GM23248 (cell line): ENCODE results near the gene CNOT10. TPM values are rescaled to one million over a fixed set of nuclear protein-coding genes. Genes with fewer than 3 reads are reported as not detected.

Experiments used
- DNase-seq: peaks from one replicate; pipeline ENCODE4 v3.0.0-alpha.2; 2015
- H2AFZ ChIP-seq: fragments of 200-600 bp; sonication (generic); 2 replicates; pipeline ENCODE4 v1.6.1; 2016; ENCODE audit warnings: antibody characterized with exemption
- H3F3A ChIP-seq: fragments of 200-600 bp; sonication (generic); 2 replicates; pipeline ENCODE4 v1.6.1; 2016; ENCODE audit warnings: mild to moderate bottlenecking, antibody characterized with exemption, mixed run types; ENCODE audit not compliant: insufficient read depth
- H3K27ac ChIP-seq: fragments of 200-600 bp; sonication (generic); 2 replicates; pipeline ENCODE4 v1.5.1; 2016; ENCODE audit warnings: mild to moderate bottlenecking
- H3K27me3 ChIP-seq: fragments of 200-600 bp; sonication (generic); replicated peaks from 2 replicates; pipeline ENCODE4 v1.6.1; 2016; ENCODE audit warnings: mild to moderate bottlenecking; ENCODE audit not compliant: insufficient read depth
- H3K36me3 ChIP-seq: fragments of 200-600 bp; sonication (generic); 2 replicates; pipeline ENCODE4 v1.6.1; 2016; ENCODE audit warnings: low read depth, mild to moderate bottlenecking
- H3K4me1 ChIP-seq: fragments of 200-600 bp; sonication (generic); 2 replicates; pipeline ENCODE4 v1.6.1; 2016; ENCODE audit warnings: mild to moderate bottlenecking; ENCODE audit not compliant: insufficient read depth
- H3K4me2 ChIP-seq: fragments of 200-600 bp; sonication (generic); one replicate; pipeline ENCODE4 v1.6.1; 2016; ENCODE audit warnings: mild to moderate bottlenecking; ENCODE audit not compliant: unreplicated experiment
- H3K4me3 ChIP-seq: fragments of 200-600 bp; sonication (generic); 2 replicates; pipeline ENCODE4 v1.5.1; 2016; ENCODE audit warnings: mild to moderate bottlenecking
- H3K79me2 ChIP-seq: fragments of 200-600 bp; sonication (generic); 2 replicates; pipeline ENCODE4 v1.6.1; 2016; ENCODE audit warnings: mild to moderate bottlenecking; ENCODE audit not compliant: insufficient read depth
- H3K9ac ChIP-seq: fragments of 200-600 bp; sonication (generic); 2 replicates; pipeline ENCODE4 v1.6.1; 2016; ENCODE audit warnings: mild to moderate bottlenecking
- H3K9me2 ChIP-seq: fragments of 200-600 bp; sonication (generic); 2 replicates; pipeline ENCODE4 v1.6.1; 2016; ENCODE audit warnings: mixed run types, mild to moderate bottlenecking, moderate library complexity; ENCODE audit not compliant: insufficient read depth
- H3K9me3 ChIP-seq: fragments of 200-600 bp; sonication (generic); one replicate; pipeline ENCODE4 v1.6.1; 2017; ENCODE audit warnings: low read depth
- H4K20me1 ChIP-seq: fragments of 200-600 bp; sonication (generic); 2 replicates; pipeline ENCODE4 v1.6.0; 2016; ENCODE audit not compliant: insufficient read depth
- EZH2 ChIP-seq: fragments of 200-600 bp; sonication (generic); IDR thresholded peaks from 2 replicates; pipeline ENCODE4 v1.6.1; 2018; ENCODE audit warnings: antibody characterized with exemption, mild to moderate bottlenecking; ENCODE audit not compliant: insufficient read depth, poor library complexity, severe bottlenecking
- EZH2phosphoT487 ChIP-seq: fragments of 200-600 bp; sonication (generic); IDR thresholded peaks from 2 replicates; pipeline ENCODE4 v1.6.1; 2018; ENCODE audit warnings: antibody characterized with exemption, moderate library complexity, mild to moderate bottlenecking, low read depth; ENCODE audit not compliant: insufficient read depth
- WGBS, 2 experiments: methylation state at CpG; one replicate each; pipeline ENCODE4 v1.1.6; 2015 to 2017; ENCODE audit warnings: low lambda C conversion rate in 2 of 2, low coverage in 1 of 2; ENCODE audit errors: missing lambda C conversion rate in 2 of 2; 5-methylcytosine and 5-hydroxymethylcytosine counted together
- in situ Hi-C: fragments of 300-500 bp; cut with MboI; formaldehyde crosslinking; loops from 2 replicates; pipeline ENCODE4 v1.15.0; 2020
- polyA plus RNA-seq: library from polyadenylated mRNA; unstranded; fragments of >200 nt; fragmentation: Nextera tagmentation; extraction: Ambion mirVana; gene quantifications from 2 replicates; pipeline ENCODE4 v1.2.1, GENCODE V29; 2016
- total RNA-seq: library from RNA; depleted of rRNA; stranded (reverse); fragments of >200 nt; shearing (Covaris generic); gene quantifications from 2 replicates; pipeline ENCODE4 v1.2.3, GENCODE V29; 2014

CNOT10 gene
- total and polyA plus RNA-seq, 2 experiments from 2014 or later: 18.3 to 19.5 TPM

- Histone ChIP-seq H3F3A (no peaks in the 10 kb centered on the region), H3K27me3 (0 out of 2 replicates have a peak, but pooled peaks cover 4% of the 10 kb centered on the region), H3K9ac (no peak overlapping the region), H4K20me1 (no peaks in the 10 kb centered on the region), H3K36me3 (no peaks in the 10 kb centered on the region), H3K9me3 (no peaks in the 10 kb centered on the region), H2AFZ (no peak overlapping the region), H3K4me2 (no peak overlapping the region), H3K4me1 (no peaks in the 10 kb centered on the region), H3K9me2 (no peaks in the 10 kb centered on the region), H3K79me2 (no peaks in the 10 kb centered on the region), H3K4me3 (no peak overlapping the region), H3K27ac (no peak overlapping the region)
- DNase-seq: no peak
- no peak for TF ChIP-seq EZH2phosphoT487
- TF ChIP-seq EZH2: no peak
- in situ Hi-C loops: no loop called here
- WGBS, 2 experiments: 70 to 83% methylated on average over 2 of the region's 2 CpGs
These were observed 9.8 kb upstream of the CNOT10 start for GRCh38 chr3:32675164-32675563.

- no peaks in the 10 kb centered on the region for H4K20me1 ChIP-seq
- WGBS, 2 experiments: 55 to 65% methylated on average over 1 of the region's 1 CpG
- H3F3A ChIP-seq: no peaks in the 10 kb centered on the region
- 0 out of 2 replicates have a peak, but pooled peaks cover 4% of the 10 kb centered on the region for H3K27me3 ChIP-seq
- H3K27ac ChIP-seq: no peak overlapping the region
- in situ Hi-C loops: no loop called here
- no peak for DNase-seq
- no peak overlapping the region for H3K9ac ChIP-seq
- no peak overlapping the region for H2AFZ ChIP-seq
- no peaks in the 10 kb centered on the region for H3K9me3 ChIP-seq
- no peaks in the 10 kb centered on the region for H3K36me3 ChIP-seq
- TF ChIP-seq EZH2: no peak
- no peak for TF ChIP-seq EZH2phosphoT487
- no peaks in the 10 kb centered on the region for H3K9me2 ChIP-seq
- H3K4me3 ChIP-seq: no peak overlapping the region
- H3K4me1 ChIP-seq: no peaks in the 10 kb centered on the region
- H3K4me2 ChIP-seq: no peak overlapping the region
- H3K79me2 ChIP-seq: no peaks in the 10 kb centered on the region
These were observed 9.3 kb upstream of the CNOT10 start for GRCh38 chr3:32675650-32676049.

- Histone ChIP-seq H3K4me1 (peaks cover 9% of the 10 kb centered on the region), H4K20me1 (no peaks in the 10 kb centered on the region), H3K27ac (no peak overlapping the region), H3K9ac (no peak overlapping the region), H3K79me2 (peaks cover 16% of the 10 kb centered on the region), H3K4me2 (no peak overlapping the region), H3K27me3 (0 out of 2 replicates have a peak, but pooled peaks cover 4% of the 10 kb centered on the region), H2AFZ (no peak overlapping the region), H3K4me3 (no peak overlapping the region), H3K36me3 (no peaks in the 10 kb centered on the region), H3K9me2 (no peaks in the 10 kb centered on the region), H3K9me3 (no peaks in the 10 kb centered on the region), H3F3A (0 out of 2 replicates have a peak, but pooled peaks cover 2% of the 10 kb centered on the region)
- 69 to 71% methylated on average over 4 of the region's 4 CpGs for WGBS, 2 experiments
- DNase-seq: no peak
- TF ChIP-seq EZH2phosphoT487: no peak
- TF ChIP-seq EZH2: no peak
- in situ Hi-C loops: no loop called here
These were observed 3.2 kb upstream of the CNOT10 start for GRCh38 chr3:32681811-32682210.

- Histone ChIP-seq H3K36me3 (no peaks in the 10 kb centered on the region), H3K9ac (peak overlapping the region; percentile 76), H3K4me3 (peak overlapping the region; percentile 74), H4K20me1 (no peaks in the 10 kb centered on the region), H3K4me2 (peak overlapping the region; percentile 64), H3F3A (0 out of 2 replicates have a peak, but pooled peaks cover 3% of the 10 kb centered on the region), H3K9me2 (no peaks in the 10 kb centered on the region), H3K27ac (peak overlapping the region; percentile 62), H3K9me3 (no peaks in the 10 kb centered on the region), H3K27me3 (no peaks in the 10 kb centered on the region), H3K79me2 (peaks cover 40% of the 10 kb centered on the region), H3K4me1 (peaks cover 13% of the 10 kb centered on the region), H2AFZ (peak overlapping the region; percentile 93)
- in situ Hi-C loops: no loop called here
- WGBS, 2 experiments: 49 to 53% methylated on average over 4 of the region's 4 CpGs
- DNase-seq: no peak
- TF ChIP-seq EZH2 (no peak), EZH2phosphoT487 (no peak)
These were observed 774 bp upstream of the CNOT10 start for GRCh38 chr3:32684029-32684799.
